Neural progenitor cell (in vitro differentiated cells): ENCODE results near the gene CORIN. TPM values are rescaled to one million over a fixed set of nuclear protein-coding genes. Genes with fewer than 3 reads are reported as not detected.

Experiments
- DNase-seq: peaks from one replicate; pipeline ENCODE4 v3.0.0-alpha.2; 2016; ENCODE audit warnings: low spot score
- H2AFZ ChIP-seq: fragments of 200-600 bp; sonication (generic); replicated peaks from 2 replicates; pipeline ENCODE4 v1.6.1; 2016; ENCODE audit warnings: antibody characterized with exemption
- H3F3A ChIP-seq: fragments of 200-600 bp; sonication (generic); 2 replicates; pipeline ENCODE4 v1.6.1; 2016; ENCODE audit warnings: antibody characterized with exemption, low read depth
- H3K27ac ChIP-seq: fragments of 200-600 bp; sonication (generic); 2 replicates; pipeline ENCODE4 v1.5.1; 2016; ENCODE audit warnings: mild to moderate bottlenecking
- H3K27me3 ChIP-seq: fragments of 200-600 bp; sonication (generic); 2 replicates; pipeline ENCODE4 v1.6.1; 2016; ENCODE audit warnings: mild to moderate bottlenecking, moderate library complexity
- H3K36me3 ChIP-seq: fragments of 200-600 bp; sonication (generic); 2 replicates; pipeline ENCODE4 v1.5.1; 2016
- H3K4me1 ChIP-seq: fragments of 200-600 bp; sonication (generic); 2 replicates; pipeline ENCODE4 v1.6.1; 2016; ENCODE audit warnings: mixed run types
- H3K4me2 ChIP-seq: fragments of 200-600 bp; sonication (generic); 2 replicates; pipeline ENCODE4 v1.6.1; 2016
- H3K4me3 ChIP-seq: fragments of 200-600 bp; sonication (generic); 2 replicates; pipeline ENCODE4 v1.5.1; 2016
- H3K79me2 ChIP-seq: fragments of 200-600 bp; sonication (generic); 2 replicates; pipeline ENCODE4 v1.6.1; 2016; ENCODE audit warnings: low read depth
- H3K9ac ChIP-seq: fragments of 200-600 bp; sonication (generic); 2 replicates; pipeline ENCODE4 v1.6.1; 2016
- H3K9me3 ChIP-seq: fragments of 200-600 bp; sonication (generic); 2 replicates; pipeline ENCODE4 v1.5.1; 2016; ENCODE audit warnings: low read depth
- H4K20me1 ChIP-seq: fragments of 200-600 bp; sonication (generic); 2 replicates; pipeline ENCODE4 v1.6.1; 2016; ENCODE audit warnings: low read depth
- H3K27ac Mint-ChIP-seq: 3 replicates; pipeline ENCODE4 v1.8.0; 2021; ENCODE audit warnings: mixed read lengths
- H3K27me3 Mint-ChIP-seq: 2 replicates; pipeline ENCODE4 v1.8.0; 2022; ENCODE audit warnings: low read depth, mild to moderate bottlenecking, inconsistent platforms, moderate library complexity, mixed read lengths; ENCODE audit not compliant: insufficient read depth
- H3K36me3 Mint-ChIP-seq: 3 replicates; pipeline ENCODE4 v1.8.0; 2021; ENCODE audit warnings: mixed read lengths
- H3K4me1 Mint-ChIP-seq: 3 replicates; pipeline ENCODE4 v1.8.0; 2021; ENCODE audit warnings: mixed read lengths
- H3K4me3 Mint-ChIP-seq: 3 replicates; pipeline ENCODE4 v1.8.0; 2021; ENCODE audit warnings: mild to moderate bottlenecking, moderate library complexity, mixed read lengths
- H3K9me3 Mint-ChIP-seq: 3 replicates; pipeline ENCODE4 v1.8.0; 2020; ENCODE audit warnings: mixed read lengths
- EZH2 ChIP-seq: fragments of 200-600 bp; sonication (generic); IDR thresholded peaks from 2 replicates; pipeline ENCODE4 v1.6.1; 2017; ENCODE audit warnings: antibody characterized with exemption, mild to moderate bottlenecking, moderate library complexity
- EZH2phosphoT487 ChIP-seq: fragments of 200-600 bp; sonication (generic); IDR thresholded peaks from 2 replicates; pipeline ENCODE4 v1.6.1; 2017; ENCODE audit warnings: antibody characterized with exemption
- total RNA-seq: library from RNA; depleted of rRNA; stranded (reverse); fragments of >200 nt; gene quantifications from 2 replicates; pipeline ENCODE4 v1.2.3, GENCODE V29; 2015; ENCODE audit warnings: low replicate concordance
- TF ChIP-seq, protein P1 (sequence below): fragments of 200-600 bp; sonication (generic); IDR thresholded peaks from 2 replicates; pipeline ENCODE4 v1.5.1; 2017; ENCODE audit warnings: antibody characterized with exemption, mild to moderate bottlenecking

CORIN gene
- total RNA-seq, 1 donor from 2014 or later, result not detected

DNA sequence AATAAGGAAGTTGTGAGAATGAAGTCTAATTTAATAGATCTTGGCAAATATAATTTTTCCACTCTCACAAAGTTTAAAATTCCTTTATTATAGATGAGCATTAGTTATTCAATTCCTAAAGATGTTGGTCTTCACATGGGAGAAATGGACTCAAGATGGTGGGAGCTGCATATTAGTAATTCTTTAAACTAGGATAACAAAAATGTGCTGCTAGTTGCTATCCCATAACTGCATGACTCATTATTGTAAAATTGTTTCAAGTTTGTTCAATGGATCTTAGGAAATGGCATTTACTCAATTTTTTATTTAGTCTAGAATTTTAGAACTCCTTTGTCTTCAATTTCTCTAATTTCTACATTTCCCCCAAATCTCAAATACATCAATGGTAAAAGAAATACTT, 197.0 kb downstream of the CORIN start:
- no peaks in the 10 kb centered on the region for H3K36me3 Mint-ChIP-seq
- peaks cover 16% of the 10 kb centered on the region for H3K9me3 Mint-ChIP-seq
- H3K27me3 ChIP-seq, result no peaks in the 10 kb centered on the region
- TF ChIP-seq EZH2 (no peak), EZH2phosphoT487 (no peak)
- TF ChIP-seq, protein P1, sequence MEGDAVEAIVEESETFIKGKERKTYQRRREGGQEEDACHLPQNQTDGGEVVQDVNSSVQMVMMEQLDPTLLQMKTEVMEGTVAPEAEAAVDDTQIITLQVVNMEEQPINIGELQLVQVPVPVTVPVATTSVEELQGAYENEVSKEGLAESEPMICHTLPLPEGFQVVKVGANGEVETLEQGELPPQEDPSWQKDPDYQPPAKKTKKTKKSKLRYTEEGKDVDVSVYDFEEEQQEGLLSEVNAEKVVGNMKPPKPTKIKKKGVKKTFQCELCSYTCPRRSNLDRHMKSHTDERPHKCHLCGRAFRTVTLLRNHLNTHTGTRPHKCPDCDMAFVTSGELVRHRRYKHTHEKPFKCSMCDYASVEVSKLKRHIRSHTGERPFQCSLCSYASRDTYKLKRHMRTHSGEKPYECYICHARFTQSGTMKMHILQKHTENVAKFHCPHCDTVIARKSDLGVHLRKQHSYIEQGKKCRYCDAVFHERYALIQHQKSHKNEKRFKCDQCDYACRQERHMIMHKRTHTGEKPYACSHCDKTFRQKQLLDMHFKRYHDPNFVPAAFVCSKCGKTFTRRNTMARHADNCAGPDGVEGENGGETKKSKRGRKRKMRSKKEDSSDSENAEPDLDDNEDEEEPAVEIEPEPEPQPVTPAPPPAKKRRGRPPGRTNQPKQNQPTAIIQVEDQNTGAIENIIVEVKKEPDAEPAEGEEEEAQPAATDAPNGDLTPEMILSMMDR, result no peak
- no peak for DNase-seq
- H3K4me3 Mint-ChIP-seq, result no peak overlapping the region
- peaks cover 7% of the 10 kb centered on the region for H3K27me3 Mint-ChIP-seq
- no peak overlapping the region for H3K27ac ChIP-seq
- H2AFZ ChIP-seq, result no peak overlapping the region
- H3K36me3 ChIP-seq, result no peaks in the 10 kb centered on the region
- H4K20me1 ChIP-seq, result no peaks in the 10 kb centered on the region
- H3K4me1 ChIP-seq, result no peaks in the 10 kb centered on the region
- no peak overlapping the region for H3K4me2 ChIP-seq
- peaks cover 19% of the 10 kb centered on the region for H3K4me1 Mint-ChIP-seq
- no peak overlapping the region for H3K9ac ChIP-seq
- H3K79me2 ChIP-seq, result no peaks in the 10 kb centered on the region
- H3F3A ChIP-seq, result no peaks in the 10 kb centered on the region
- no peak overlapping the region for H3K4me3 ChIP-seq
- H3K9me3 ChIP-seq, result no peaks in the 10 kb centered on the region
- H3K27ac Mint-ChIP-seq, result no peak overlapping the region

DNA sequence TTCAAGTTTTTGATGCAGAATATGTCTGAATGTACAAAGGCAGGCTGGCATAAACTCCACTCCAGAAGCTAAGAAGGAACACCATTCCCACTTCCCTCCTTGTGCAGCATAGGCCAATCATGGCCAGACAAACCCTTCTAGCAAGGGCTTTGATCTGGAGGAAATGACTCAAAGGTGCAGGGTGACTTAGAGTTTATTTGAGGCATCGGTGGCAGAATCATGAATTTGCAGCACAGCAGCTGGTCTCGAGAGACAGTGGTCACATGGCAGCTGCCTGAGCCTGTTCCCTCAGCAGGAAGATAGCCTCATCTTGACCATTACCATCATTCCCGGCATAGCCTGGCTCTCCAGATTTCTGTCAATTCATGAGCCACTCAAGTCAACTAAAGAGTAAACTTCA, 198.3 kb downstream of the CORIN start:
- TF ChIP-seq, protein P1, result no peak
- no peak for TF ChIP-seq EZH2
- TF ChIP-seq EZH2phosphoT487, result no peak
- Histone ChIP-seq H3K27ac (no peak overlapping the region), H3F3A (no peaks in the 10 kb centered on the region), H3K27me3 (no peaks in the 10 kb centered on the region), H3K4me1 (no peaks in the 10 kb centered on the region), H2AFZ (no peak overlapping the region), H3K79me2 (no peaks in the 10 kb centered on the region), H3K9ac (no peak overlapping the region), H3K36me3 (no peaks in the 10 kb centered on the region), H3K4me2 (no peak overlapping the region), H3K9me3 (no peaks in the 10 kb centered on the region), H4K20me1 (no peaks in the 10 kb centered on the region), H3K4me3 (no peak overlapping the region)
- peaks cover 16% of the 10 kb centered on the region for H3K9me3 Mint-ChIP-seq
- no peaks in the 10 kb centered on the region for H3K36me3 Mint-ChIP-seq
- H3K4me3 Mint-ChIP-seq, result no peak overlapping the region
- peaks cover 5% of the 10 kb centered on the region for H3K27me3 Mint-ChIP-seq
- peaks cover 19% of the 10 kb centered on the region for H3K4me1 Mint-ChIP-seq
- DNase-seq, result no peak
- no peak overlapping the region for H3K27ac Mint-ChIP-seq

GRCh38 chr4:47631161-47631560, 206.7 kb downstream of the CORIN start:
- Mint-ChIP-seq H3K27ac (no peak overlapping the region), H3K27me3 (no peaks in the 10 kb centered on the region), H3K4me1 (no peaks in the 10 kb centered on the region), H3K4me3 (no peak overlapping the region), H3K36me3 (no peaks in the 10 kb centered on the region), H3K9me3 (peaks cover 3% of the 10 kb centered on the region)
- Histone ChIP-seq H3K9ac (no peak overlapping the region), H4K20me1 (no peaks in the 10 kb centered on the region), H3F3A (no peaks in the 10 kb centered on the region), H3K36me3 (no peaks in the 10 kb centered on the region), H3K27ac (no peak overlapping the region), H3K4me3 (no peak overlapping the region), H3K4me1 (peaks cover 5% of the 10 kb centered on the region), H3K79me2 (no peaks in the 10 kb centered on the region), H3K27me3 (no peaks in the 10 kb centered on the region), H3K9me3 (no peaks in the 10 kb centered on the region), H2AFZ (no peak overlapping the region), H3K4me2 (no peak overlapping the region)
- peak; percentile 30 for DNase-seq
- TF ChIP-seq EZH2phosphoT487 (no peak), EZH2 (no peak)
- TF ChIP-seq, protein P1, result no peak

DNA sequence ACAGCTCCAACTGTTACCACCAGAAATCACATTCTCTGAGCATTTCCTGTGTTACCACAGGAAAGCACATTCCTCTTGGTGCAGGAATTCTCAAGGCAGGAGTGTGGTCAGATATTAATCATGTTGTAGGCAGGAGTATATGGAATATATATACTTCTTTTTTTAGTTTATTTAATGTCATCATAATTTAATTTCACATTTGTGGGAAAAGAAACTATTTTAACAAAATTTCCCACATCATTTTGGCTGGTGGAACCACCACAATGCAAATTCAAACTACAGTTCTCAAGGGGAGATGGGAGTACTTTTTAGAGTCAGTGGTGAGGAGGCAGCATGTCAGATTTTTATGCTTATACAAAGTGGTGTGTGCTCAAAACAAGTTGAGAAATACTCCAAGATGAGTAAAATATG, 213.8 kb downstream of the CORIN start:
- H3K79me2 ChIP-seq, result no peaks in the 10 kb centered on the region
- no peak overlapping the region for H3K4me3 ChIP-seq
- H3K4me1 ChIP-seq, result no peaks in the 10 kb centered on the region
- H3K36me3 Mint-ChIP-seq, result no peaks in the 10 kb centered on the region
- H2AFZ ChIP-seq, result no peak overlapping the region
- no peaks in the 10 kb centered on the region for H3F3A ChIP-seq
- no peaks in the 10 kb centered on the region for H3K4me1 Mint-ChIP-seq
- H3K36me3 ChIP-seq, result no peaks in the 10 kb centered on the region
- H4K20me1 ChIP-seq, result no peaks in the 10 kb centered on the region
- DNase-seq, result no peak
- no peaks in the 10 kb centered on the region for H3K9me3 Mint-ChIP-seq
- H3K4me3 Mint-ChIP-seq, result no peak overlapping the region
- H3K9me3 ChIP-seq, result no peaks in the 10 kb centered on the region
- H3K4me2 ChIP-seq, result no peak overlapping the region
- H3K27me3 Mint-ChIP-seq, result peaks cover 2% of the 10 kb centered on the region
- H3K9ac ChIP-seq, result no peak overlapping the region
- H3K27ac Mint-ChIP-seq, result no peak overlapping the region
- no peak for TF ChIP-seq EZH2phosphoT487
- H3K27me3 ChIP-seq, result no peaks in the 10 kb centered on the region
- H3K27ac ChIP-seq, result no peak overlapping the region
